ENCODE measurements around the gene PITPNB.

- no peak for TF ChIP-seq CTCF (IDR thresholded peaks at IDR 0.05)
- no peak for TF ChIP-seq POLR2A (IDR thresholded peaks at IDR 0.05)
- TF ChIP-seq EP300 (IDR thresholded peaks at IDR 0.05), result no peak
Measured at GRCh38 chr22:27815826-27816530, 103.1 kb downstream of the PITPNB start.
